Nephron progenitor cell (in vitro differentiated cells): ENCODE measurements around the gene ZNF568.

Experiments
- DNase-seq: peaks from one replicate; pipeline ENCODE4 v3.0.0; 2021
- H3K27ac Mint-ChIP-seq: 2 replicates; pipeline ENCODE4 v1.8.0; 2021; ENCODE audit warnings: mild to moderate bottlenecking, moderate library complexity, mixed read lengths
- H3K27me3 Mint-ChIP-seq: 2 replicates; pipeline ENCODE4 v1.8.0; 2021; ENCODE audit warnings: mild to moderate bottlenecking, low read depth, mixed read lengths; ENCODE audit not compliant: poor library complexity
- H3K36me3 Mint-ChIP-seq: 2 replicates; pipeline ENCODE4 v1.8.0; 2021; ENCODE audit warnings: low read depth, mixed read lengths
- H3K4me1 Mint-ChIP-seq: 2 replicates; pipeline ENCODE4 v1.8.0; 2021; ENCODE audit warnings: mixed read lengths
- H3K4me3 Mint-ChIP-seq: 2 replicates; pipeline ENCODE4 v1.8.0; 2021; ENCODE audit warnings: mild to moderate bottlenecking, moderate library complexity, mixed read lengths
- H3K9me3 Mint-ChIP-seq: 2 replicates; pipeline ENCODE4 v1.8.0; 2021; ENCODE audit warnings: mild to moderate bottlenecking, moderate library complexity, mixed read lengths
- CTCF ChIP-seq: fragments of 200-600 bp; sonication (generic); IDR thresholded peaks from 2 replicates; pipeline ENCODE4 v1.5.0; 2021; ENCODE audit warnings: antibody characterized with exemption

The ZNF568 gene

GRCh38 chr19:36987091-36987490 lies 71.0 kb downstream of the ZNF568 start:
- Mint-ChIP-seq H3K9me3 (peaks cover 90% of the 10 kb centered on the region), H3K27ac (no peak overlapping the region), H3K27me3 (peaks cover 3% of the 10 kb centered on the region), H3K36me3 (peaks cover 6% of the 10 kb centered on the region), H3K4me3 (no peak overlapping the region), H3K4me1 (no peaks in the 10 kb centered on the region)
- TF ChIP-seq CTCF, result no peak
- DNase-seq, result no peak

- Mint-ChIP-seq H3K9me3 (peaks cover 83% of the 10 kb centered on the region), H3K27ac (no peak overlapping the region), H3K4me3 (no peak overlapping the region), H3K4me1 (no peaks in the 10 kb centered on the region), H3K27me3 (no peaks in the 10 kb centered on the region), H3K36me3 (peaks cover 28% of the 10 kb centered on the region)
- no peak for DNase-seq
- no peak for TF ChIP-seq CTCF
These were observed 81.2 kb downstream of the ZNF568 start for GRCh38 chr19:36997152-36997842.

- no peak for TF ChIP-seq CTCF
- Mint-ChIP-seq H3K27me3 (no peaks in the 10 kb centered on the region), H3K36me3 (peaks cover 23% of the 10 kb centered on the region), H3K9me3 (peaks cover 83% of the 10 kb centered on the region), H3K27ac (no peak overlapping the region), H3K4me1 (no peaks in the 10 kb centered on the region), H3K4me3 (no peak overlapping the region)
- DNase-seq, result no peak
These were observed 81.7 kb downstream of the ZNF568 start for GRCh38 chr19:36997843-36998235.

GRCh38 chr19:36999313-36999712 lies 83.2 kb downstream of the ZNF568 start:
- Mint-ChIP-seq H3K4me3 (no peak overlapping the region), H3K4me1 (no peaks in the 10 kb centered on the region), H3K9me3 (peaks cover 79% of the 10 kb centered on the region), H3K27me3 (no peaks in the 10 kb centered on the region), H3K36me3 (peaks cover 23% of the 10 kb centered on the region), H3K27ac (no peak overlapping the region)
- DNase-seq, result no peak
- no peak for TF ChIP-seq CTCF

GRCh38 chr19:37007587-37008220 lies 91.6 kb downstream of the ZNF568 start:
- TF ChIP-seq CTCF, result no peak
- H3K9me3 Mint-ChIP-seq, result peaks cover 90% of the 10 kb centered on the region

DNA sequence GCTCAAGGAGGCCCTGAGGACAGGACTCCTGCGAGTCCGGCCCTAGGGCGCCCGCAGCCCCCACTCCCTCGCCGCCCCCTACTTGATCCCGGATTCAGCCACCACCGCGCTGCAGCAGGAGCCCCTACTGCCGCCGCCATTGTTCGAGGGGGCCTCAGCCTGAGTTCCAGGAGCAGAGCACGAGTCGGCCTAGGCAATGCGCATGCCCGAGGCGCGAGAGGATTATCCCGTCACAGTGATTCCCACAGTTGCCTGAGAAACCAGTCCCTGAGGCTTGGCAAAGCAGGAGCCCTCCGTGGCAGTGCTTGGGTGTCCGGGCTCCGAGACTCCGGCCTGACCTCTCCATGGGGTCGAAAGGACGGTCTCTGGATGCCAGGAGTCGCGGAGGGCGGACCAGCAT lies 93.7 kb downstream of the ZNF568 start:
- Mint-ChIP-seq H3K4me1 (no peaks in the 10 kb centered on the region), H3K27ac (no peak overlapping the region), H3K4me3 (no peak overlapping the region), H3K27me3 (peaks cover 4% of the 10 kb centered on the region), H3K36me3 (peaks cover 10% of the 10 kb centered on the region), H3K9me3 (peaks cover 97% of the 10 kb centered on the region)
- no peak for DNase-seq
- no peak for TF ChIP-seq CTCF

More at GRCh38 chr19:37007587-37008220, 91.6 kb downstream of the ZNF568 start:
- Mint-ChIP-seq H3K36me3 (peaks cover 8% of the 10 kb centered on the region), H3K27ac (no peak overlapping the region), H3K4me3 (no peak overlapping the region), H3K4me1 (no peaks in the 10 kb centered on the region), H3K27me3 (peaks cover 4% of the 10 kb centered on the region)
- DNase-seq, result no peak
